KBM-7 (cell line): ENCODE measurements around the gene DCTN5.

Experiments
- DNase-seq: peaks from one replicate; pipeline ENCODE4 v3.0.0-alpha.2; 2015
- in situ Hi-C: fragments of 300-500 bp; cut with MboI; formaldehyde crosslinking; loops from 2 replicates; pipeline ENCODE4 v1.14.3; 2020; ENCODE audit warnings: low sequenced_read_pairs, low pct_unique_long_range_greater_than_20kb, mixed read lengths

DCTN5 gene

GRCh38 chr16:23690771-23691482 lies 49.7 kb downstream of the DCTN5 start:
- in situ Hi-C loops, result no loop called here
- DNase-seq, result no peak

- in situ Hi-C loops, result no loop called here
- DNase-seq, result no peak
Measured at GRCh38 chr16:23691483-23692189, 50.4 kb downstream of the DCTN5 start.

GRCh38 chr16:23692190-23692837 lies 51.0 kb downstream of the DCTN5 start:
- DNase-seq, result no peak
- in situ Hi-C loops, result no loop called here

GRCh38 chr16:23694265-23694643 lies 53.0 kb downstream of the DCTN5 start:
- no peak for DNase-seq
- in situ Hi-C loops, result no loop called here

GRCh38 chr16:23694644-23695373 lies 53.5 kb downstream of the DCTN5 start:
- DNase-seq, result no peak
- in situ Hi-C loops, result no loop called here

GRCh38 chr16:23695756-23696155 lies 54.5 kb downstream of the DCTN5 start:
- in situ Hi-C loops, result no loop called here
- DNase-seq, result no peak

GRCh38 chr16:23699100-23699499 lies 57.8 kb downstream of the DCTN5 start:
- in situ Hi-C loops, result no loop called here
- peak; percentile 31 for DNase-seq

- DNase-seq, result no peak
- in situ Hi-C loops, result no loop called here
Measured at GRCh38 chr16:23700093-23700492, 58.8 kb downstream of the DCTN5 start.

- DNase-seq, result no peak
- in situ Hi-C loops, result no loop called here
Measured at GRCh38 chr16:23700509-23700908, 59.2 kb downstream of the DCTN5 start.

- no peak for DNase-seq
- in situ Hi-C loops, result no loop called here
Measured at GRCh38 chr16:23701045-23701444, 59.8 kb downstream of the DCTN5 start.

- in situ Hi-C loops, result no loop called here
- no peak for DNase-seq
Measured at GRCh38 chr16:23702951-23703350, 61.7 kb downstream of the DCTN5 start.

GRCh38 chr16:23704772-23705516 lies 63.7 kb downstream of the DCTN5 start:
- in situ Hi-C loops, result no loop called here
- DNase-seq, result no peak

- no peak for DNase-seq
- in situ Hi-C loops, result no loop called here
Measured at GRCh38 chr16:23705517-23705902, 64.2 kb downstream of the DCTN5 start.

GRCh38 chr16:23706439-23706838 lies 65.2 kb downstream of the DCTN5 start:
- in situ Hi-C loops, result no loop called here
- no peak for DNase-seq

GRCh38 chr16:23709536-23709935 lies 68.3 kb downstream of the DCTN5 start:
- peak; percentile 36 for DNase-seq
- in situ Hi-C loops, result no loop called here

- DNase-seq, result no peak
- in situ Hi-C loops, result no loop called here
Measured at GRCh38 chr16:23710008-23710407, 68.7 kb downstream of the DCTN5 start.

- in situ Hi-C loops, result no loop called here
- no peak for DNase-seq
Measured at GRCh38 chr16:23710504-23710903, 69.2 kb downstream of the DCTN5 start.

GRCh38 chr16:23711785-23712184 lies 70.5 kb downstream of the DCTN5 start:
- in situ Hi-C loops, result no loop called here
- DNase-seq, result no peak

- no peak for DNase-seq
- in situ Hi-C loops, result no loop called here
Measured at GRCh38 chr16:23712976-23713375, 71.7 kb downstream of the DCTN5 start, which contains the start of gene ERN2. Gene ERN2 (minus strand): TSS chr16:23713222. CDS start chr16:23713187, 35 bp downstream.
